OCI-LY1 (cell line): ENCODE data around the gene NSMCE4A.

ENCODE experiments used
- EZH2 ChIP-seq: fragments of 200-600 bp; sonication (generic), shearing (Covaris generic); IDR thresholded peaks from 2 replicates; pipeline ENCODE4 v1.8.0; 2017; ENCODE audit warnings: borderline replicate concordance, mixed run types, mild to moderate bottlenecking, antibody characterized with exemption, low read length, moderate library complexity, mixed read lengths
- TF ChIP-seq, protein P1 (sequence below): fragments of 200-600 bp; sonication (generic), shearing (Covaris generic); IDR thresholded peaks from 2 replicates; pipeline ENCODE4 v1.5.1; 2017; ENCODE audit warnings: mild to moderate bottlenecking, antibody characterized with exemption, low read length, moderate library complexity, mixed read lengths

DNA sequence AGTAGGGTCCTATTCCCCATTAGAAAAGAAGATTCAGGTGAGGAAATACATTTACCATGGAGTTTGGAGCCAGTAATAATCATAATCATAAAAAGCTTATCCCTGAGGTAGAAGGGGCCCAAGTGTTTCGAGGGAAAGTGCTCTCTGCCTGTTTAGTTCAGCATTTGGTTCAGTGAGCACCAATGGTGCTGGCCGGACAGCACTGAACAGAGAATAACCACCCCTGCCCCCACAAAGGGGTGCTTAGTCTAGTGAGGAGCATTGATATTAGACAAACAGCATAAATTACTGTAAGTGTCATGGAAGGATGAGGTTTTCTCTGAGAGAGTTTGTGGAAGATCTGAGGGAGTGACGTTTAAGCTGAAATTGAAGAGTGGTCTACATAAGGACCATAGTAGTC, 25.6 kb downstream of the NSMCE4A start:
- TF ChIP-seq, protein P1, sequence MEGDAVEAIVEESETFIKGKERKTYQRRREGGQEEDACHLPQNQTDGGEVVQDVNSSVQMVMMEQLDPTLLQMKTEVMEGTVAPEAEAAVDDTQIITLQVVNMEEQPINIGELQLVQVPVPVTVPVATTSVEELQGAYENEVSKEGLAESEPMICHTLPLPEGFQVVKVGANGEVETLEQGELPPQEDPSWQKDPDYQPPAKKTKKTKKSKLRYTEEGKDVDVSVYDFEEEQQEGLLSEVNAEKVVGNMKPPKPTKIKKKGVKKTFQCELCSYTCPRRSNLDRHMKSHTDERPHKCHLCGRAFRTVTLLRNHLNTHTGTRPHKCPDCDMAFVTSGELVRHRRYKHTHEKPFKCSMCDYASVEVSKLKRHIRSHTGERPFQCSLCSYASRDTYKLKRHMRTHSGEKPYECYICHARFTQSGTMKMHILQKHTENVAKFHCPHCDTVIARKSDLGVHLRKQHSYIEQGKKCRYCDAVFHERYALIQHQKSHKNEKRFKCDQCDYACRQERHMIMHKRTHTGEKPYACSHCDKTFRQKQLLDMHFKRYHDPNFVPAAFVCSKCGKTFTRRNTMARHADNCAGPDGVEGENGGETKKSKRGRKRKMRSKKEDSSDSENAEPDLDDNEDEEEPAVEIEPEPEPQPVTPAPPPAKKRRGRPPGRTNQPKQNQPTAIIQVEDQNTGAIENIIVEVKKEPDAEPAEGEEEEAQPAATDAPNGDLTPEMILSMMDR: no peak
- no peak for TF ChIP-seq EZH2
